B cell (primary cell): ENCODE measurements around the gene NDUFAF2.

ENCODE experiments used
- EZH2 ChIP-seq: IDR thresholded peaks from 2 replicates; pipeline ENCODE4 v1.6.1; 2012; ENCODE audit warnings: borderline replicate concordance, low read depth, mild to moderate bottlenecking, moderate library complexity, low read length; ENCODE audit not compliant: insufficient read depth, poor library complexity, severe bottlenecking
- TF ChIP-seq, protein P1 (sequence below): fragments of 200-600 bp; IDR thresholded peaks from one replicate; pipeline ENCODE4 v1.8.0; 2022; ENCODE audit warnings: antibody characterized with exemption, mild to moderate bottlenecking

DNA sequence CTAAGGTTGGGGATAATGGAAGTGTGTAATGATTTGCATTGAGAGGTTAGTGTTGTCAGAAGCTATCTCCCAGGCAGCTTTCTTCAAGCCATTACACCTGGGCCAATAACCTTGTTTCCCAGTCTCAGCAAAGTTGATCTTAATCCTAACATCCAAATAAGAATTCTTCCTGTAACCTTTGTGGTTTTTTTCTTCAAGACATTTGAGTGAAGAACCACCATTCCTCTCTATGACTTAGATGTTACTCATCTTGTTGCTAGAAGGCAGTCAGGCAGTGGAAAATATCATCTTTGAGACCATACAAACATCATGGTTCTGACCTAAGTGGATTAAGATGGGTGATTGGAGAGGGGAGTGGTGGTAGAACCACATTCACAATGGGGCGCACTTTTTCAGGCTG is 103.5 kb downstream of the NDUFAF2 start:
- TF ChIP-seq, protein P1, sequence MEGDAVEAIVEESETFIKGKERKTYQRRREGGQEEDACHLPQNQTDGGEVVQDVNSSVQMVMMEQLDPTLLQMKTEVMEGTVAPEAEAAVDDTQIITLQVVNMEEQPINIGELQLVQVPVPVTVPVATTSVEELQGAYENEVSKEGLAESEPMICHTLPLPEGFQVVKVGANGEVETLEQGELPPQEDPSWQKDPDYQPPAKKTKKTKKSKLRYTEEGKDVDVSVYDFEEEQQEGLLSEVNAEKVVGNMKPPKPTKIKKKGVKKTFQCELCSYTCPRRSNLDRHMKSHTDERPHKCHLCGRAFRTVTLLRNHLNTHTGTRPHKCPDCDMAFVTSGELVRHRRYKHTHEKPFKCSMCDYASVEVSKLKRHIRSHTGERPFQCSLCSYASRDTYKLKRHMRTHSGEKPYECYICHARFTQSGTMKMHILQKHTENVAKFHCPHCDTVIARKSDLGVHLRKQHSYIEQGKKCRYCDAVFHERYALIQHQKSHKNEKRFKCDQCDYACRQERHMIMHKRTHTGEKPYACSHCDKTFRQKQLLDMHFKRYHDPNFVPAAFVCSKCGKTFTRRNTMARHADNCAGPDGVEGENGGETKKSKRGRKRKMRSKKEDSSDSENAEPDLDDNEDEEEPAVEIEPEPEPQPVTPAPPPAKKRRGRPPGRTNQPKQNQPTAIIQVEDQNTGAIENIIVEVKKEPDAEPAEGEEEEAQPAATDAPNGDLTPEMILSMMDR = no peak
- TF ChIP-seq EZH2 = no peak
